Panc1 (cell line): Measurements from ENCODE around the gene D2HGDH. TPM values are rescaled to one million over a fixed set of nuclear protein-coding genes. Genes with fewer than 3 reads are reported as not detected.

Experiments used
- ATAC-seq: fragments of 200-7000 bp; cut with Tn5 transposase; 2 replicates; pipeline ENCODE4 v1.9.1; 2020; ENCODE audit warnings: mild to moderate bottlenecking, moderate library complexity
- BruUV-seq: library from RNA; stranded (reverse); fragments of 400-500 nt; replicated peaks from 2 replicates; lab custom pipeline; 2021; lab: Mats Ljungman, UMichigan
- CTCF ChIA-PET: fragments of 300-600 bp; sonication (Branson Sonifier 250); formaldehyde crosslinking; loops from one replicate; lab custom pipeline; 2022; ENCODE audit warnings: antibody characterized with exemption; lab: Charles Lee
- POLR2A ChIA-PET: fragments of 300-600 bp; sonication (Branson Sonifier 250); formaldehyde crosslinking; loops from one replicate; lab custom pipeline; 2022; ENCODE audit warnings: antibody characterized with exemption; lab: Charles Lee
- DNase-seq: peaks from one replicate; pipeline ENCODE4 v3.0.0-alpha.2; 2010; ENCODE audit warnings: low read depth, low spot score
- H3K27ac ChIP-seq: 2 replicates; pipeline ENCODE4 v1.5.1; 2011; ENCODE audit warnings: mild to moderate bottlenecking, low read length, inconsistent platforms
- H3K27me3 ChIP-seq: fragments of 200-500 bp; sonication (Bioruptor generic); 2 replicates; pipeline ENCODE4 v1.6.0; 2014; ENCODE audit warnings: low read length, inconsistent platforms; ENCODE audit not compliant: control insufficient read depth, insufficient read depth
- H3K36me3 ChIP-seq: fragments of 200-500 bp; sonication (Bioruptor generic); 2 replicates; pipeline ENCODE4 v1.5.1; 2014; ENCODE audit warnings: inconsistent platforms, mild to moderate bottlenecking, low read length, moderate library complexity; ENCODE audit not compliant: control insufficient read depth, insufficient read depth
- H3K4me1 ChIP-seq: 2 replicates; pipeline ENCODE4 v1.5.1; 2011; ENCODE audit warnings: inconsistent platforms, mild to moderate bottlenecking, low read length, moderate library complexity; ENCODE audit not compliant: control insufficient read depth, insufficient read depth
- H3K4me3 ChIP-seq, 2 experiments: 2 replicates each; pipeline ENCODE4 v1.5.1; 2011 to 2012; ENCODE audit warnings: low read depth in 2 of 2, low read length in 2 of 2, mild to moderate bottlenecking in 2 of 2, inconsistent platforms in 1 of 2, moderate library complexity in 1 of 2
- H3K9me3 ChIP-seq: fragments of 200-500 bp; sonication (Bioruptor generic); 2 replicates; pipeline ENCODE4 v1.5.1; 2014; ENCODE audit warnings: low read depth, mild to moderate bottlenecking, inconsistent platforms, low read length, moderate library complexity; ENCODE audit not compliant: control insufficient read depth, insufficient read depth
- POLR2AphosphoS5 ChIP-seq: IDR thresholded peaks from 2 replicates; pipeline ENCODE4 v1.6.1; 2012; ENCODE audit warnings: mild to moderate bottlenecking, low read depth, low read length, moderate library complexity
- SIN3A ChIP-seq: IDR thresholded peaks from 2 replicates; pipeline ENCODE4 v1.6.1; 2012; ENCODE audit warnings: low read depth, mild to moderate bottlenecking, low read length, moderate library complexity, borderline replicate concordance; ENCODE audit not compliant: insufficient read depth
- TCF7L2 ChIP-seq: IDR thresholded peaks from 2 replicates; pipeline ENCODE4 v1.6.1; 2011; ENCODE audit warnings: mild to moderate bottlenecking, low read depth, low read length, inconsistent platforms
- in situ Hi-C: cut with HindIII; loops from 2 replicates; pipeline ENCODE4 v1.10.0; 2016; ENCODE audit warnings: low sequenced_read_pairs, low pct_unique_long_range_greater_than_20kb
- intact Hi-C: fragments of 100-400 bp; cut with micrococcal nuclease; formaldehyde crosslinking; loops from one replicate; pipeline ENCODE4 v1.10.0; 2022; ENCODE audit not compliant: unreplicated experiment
- total RNA-seq: library from RNA; stranded (reverse); gene quantifications from one replicate; pipeline ENCODE4 v1.2.1, GENCODE V29; 2021; ENCODE audit not compliant: unreplicated experiment
- TF ChIP-seq, protein P1 (sequence below): fragments of 450-650 bp; IDR thresholded peaks from 2 replicates; pipeline ENCODE4 v1.5.1; 2017; ENCODE audit warnings: mild to moderate bottlenecking
- TF ChIP-seq, protein P2 (sequence below), 2 experiments: IDR thresholded peaks; 2 replicates each; pipeline ENCODE4 v1.6.1; 2011 to 2012; ENCODE audit warnings: low read depth in 2 of 2, control low read depth in 1 of 2, low read length in 1 of 2, mild to moderate bottlenecking in 1 of 2, moderate library complexity in 1 of 2; ENCODE audit not compliant: insufficient read depth in 1 of 2

Gene D2HGDH
- total RNA-seq, 1 experiment from 2014 or later, result 53.0 TPM

DNA sequence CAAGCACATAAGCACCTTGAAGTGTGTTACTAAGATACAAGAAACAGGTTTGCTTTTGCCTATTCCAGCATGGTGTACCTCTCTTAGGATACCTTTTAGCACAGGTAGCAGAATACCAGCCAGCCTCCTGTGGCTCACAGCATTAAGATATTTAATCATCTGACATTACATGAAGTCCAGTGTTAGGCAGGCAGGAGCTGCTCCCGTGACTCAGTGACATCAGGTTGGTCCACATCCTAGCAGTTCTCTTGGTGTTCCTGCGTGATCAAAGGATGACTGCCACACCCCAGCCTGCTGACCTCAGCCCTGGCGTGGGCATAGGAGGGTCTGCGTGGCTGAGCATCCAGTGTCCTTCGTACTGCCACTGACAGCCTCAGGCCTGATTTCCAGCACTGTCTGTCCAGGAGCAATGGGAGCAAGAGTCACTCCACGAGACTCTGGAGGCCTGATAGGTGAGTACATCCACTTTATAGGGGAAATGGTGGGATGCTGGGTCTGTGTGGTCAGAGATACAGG is 44.2 kb upstream of the D2HGDH start:
- Histone ChIP-seq H3K4me1 (peaks cover 13% of the 10 kb centered on the region), H3K36me3 (0 out of 2 replicates have a peak, but pooled peaks cover 6% of the 10 kb centered on the region), H3K27ac (no peak overlapping the region), H3K9me3 (no peaks in the 10 kb centered on the region), H3K4me3 (no peak overlapping the region), H3K27me3 (no peaks in the 10 kb centered on the region)
- intact Hi-C loops (no loop called here), in situ Hi-C loops (no loop called here)
- CTCF ChIA-PET, result no interaction called here
- TF ChIP-seq, protein P1, sequence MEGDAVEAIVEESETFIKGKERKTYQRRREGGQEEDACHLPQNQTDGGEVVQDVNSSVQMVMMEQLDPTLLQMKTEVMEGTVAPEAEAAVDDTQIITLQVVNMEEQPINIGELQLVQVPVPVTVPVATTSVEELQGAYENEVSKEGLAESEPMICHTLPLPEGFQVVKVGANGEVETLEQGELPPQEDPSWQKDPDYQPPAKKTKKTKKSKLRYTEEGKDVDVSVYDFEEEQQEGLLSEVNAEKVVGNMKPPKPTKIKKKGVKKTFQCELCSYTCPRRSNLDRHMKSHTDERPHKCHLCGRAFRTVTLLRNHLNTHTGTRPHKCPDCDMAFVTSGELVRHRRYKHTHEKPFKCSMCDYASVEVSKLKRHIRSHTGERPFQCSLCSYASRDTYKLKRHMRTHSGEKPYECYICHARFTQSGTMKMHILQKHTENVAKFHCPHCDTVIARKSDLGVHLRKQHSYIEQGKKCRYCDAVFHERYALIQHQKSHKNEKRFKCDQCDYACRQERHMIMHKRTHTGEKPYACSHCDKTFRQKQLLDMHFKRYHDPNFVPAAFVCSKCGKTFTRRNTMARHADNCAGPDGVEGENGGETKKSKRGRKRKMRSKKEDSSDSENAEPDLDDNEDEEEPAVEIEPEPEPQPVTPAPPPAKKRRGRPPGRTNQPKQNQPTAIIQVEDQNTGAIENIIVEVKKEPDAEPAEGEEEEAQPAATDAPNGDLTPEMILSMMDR, result no peak
- no peak for TF ChIP-seq POLR2AphosphoS5
- TF ChIP-seq, protein P2, sequence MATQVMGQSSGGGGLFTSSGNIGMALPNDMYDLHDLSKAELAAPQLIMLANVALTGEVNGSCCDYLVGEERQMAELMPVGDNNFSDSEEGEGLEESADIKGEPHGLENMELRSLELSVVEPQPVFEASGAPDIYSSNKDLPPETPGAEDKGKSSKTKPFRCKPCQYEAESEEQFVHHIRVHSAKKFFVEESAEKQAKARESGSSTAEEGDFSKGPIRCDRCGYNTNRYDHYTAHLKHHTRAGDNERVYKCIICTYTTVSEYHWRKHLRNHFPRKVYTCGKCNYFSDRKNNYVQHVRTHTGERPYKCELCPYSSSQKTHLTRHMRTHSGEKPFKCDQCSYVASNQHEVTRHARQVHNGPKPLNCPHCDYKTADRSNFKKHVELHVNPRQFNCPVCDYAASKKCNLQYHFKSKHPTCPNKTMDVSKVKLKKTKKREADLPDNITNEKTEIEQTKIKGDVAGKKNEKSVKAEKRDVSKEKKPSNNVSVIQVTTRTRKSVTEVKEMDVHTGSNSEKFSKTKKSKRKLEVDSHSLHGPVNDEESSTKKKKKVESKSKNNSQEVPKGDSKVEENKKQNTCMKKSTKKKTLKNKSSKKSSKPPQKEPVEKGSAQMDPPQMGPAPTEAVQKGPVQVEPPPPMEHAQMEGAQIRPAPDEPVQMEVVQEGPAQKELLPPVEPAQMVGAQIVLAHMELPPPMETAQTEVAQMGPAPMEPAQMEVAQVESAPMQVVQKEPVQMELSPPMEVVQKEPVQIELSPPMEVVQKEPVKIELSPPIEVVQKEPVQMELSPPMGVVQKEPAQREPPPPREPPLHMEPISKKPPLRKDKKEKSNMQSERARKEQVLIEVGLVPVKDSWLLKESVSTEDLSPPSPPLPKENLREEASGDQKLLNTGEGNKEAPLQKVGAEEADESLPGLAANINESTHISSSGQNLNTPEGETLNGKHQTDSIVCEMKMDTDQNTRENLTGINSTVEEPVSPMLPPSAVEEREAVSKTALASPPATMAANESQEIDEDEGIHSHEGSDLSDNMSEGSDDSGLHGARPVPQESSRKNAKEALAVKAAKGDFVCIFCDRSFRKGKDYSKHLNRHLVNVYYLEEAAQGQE (IDR thresholded peaks at IDR 0.05; ENCODE audit: insufficient read depth in 1 of 2, low read depth in 2 of 2, low read length in 1 of 2), result no peak
- no peak for TF ChIP-seq TCF7L2
- TF ChIP-seq SIN3A, result no peak
- POLR2A ChIA-PET, result no interaction called here
- DNase-seq (no peak), ATAC-seq (no peak)
- BruUV-seq, result no TSS peak

DNA sequence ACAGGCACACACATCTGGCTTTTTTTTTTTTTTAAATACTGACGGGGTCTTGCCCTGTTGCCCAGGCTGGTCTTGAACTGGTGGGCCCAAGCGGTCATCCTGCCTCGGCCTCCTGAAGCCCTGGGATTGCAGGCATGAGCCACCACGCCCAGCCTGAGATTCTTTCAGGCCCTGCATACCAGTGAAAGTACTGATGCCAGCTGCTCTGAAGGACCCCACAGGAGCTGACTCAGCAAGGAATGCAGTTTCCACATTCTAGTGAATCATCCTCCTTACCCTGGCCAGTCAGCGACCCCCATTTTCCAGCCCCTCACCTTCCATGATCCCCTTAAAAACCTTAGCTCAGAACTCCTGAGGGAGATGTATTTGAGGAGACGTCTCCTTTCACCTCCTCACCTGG is 42.0 kb upstream of the D2HGDH start:
- ATAC-seq (no peak), DNase-seq (no peak)
- ChIA-PET POLR2A (no interaction called here), CTCF (no interaction called here)
- Histone ChIP-seq H3K4me3 (no peak overlapping the region), H3K4me1 (peaks cover 7% of the 10 kb centered on the region), H3K36me3 (0 out of 2 replicates have a peak, but pooled peaks cover 6% of the 10 kb centered on the region), H3K27me3 (no peaks in the 10 kb centered on the region), H3K27ac (no peak overlapping the region), H3K9me3 (no peaks in the 10 kb centered on the region)
- TF ChIP-seq POLR2AphosphoS5, result no peak
- no peak for TF ChIP-seq TCF7L2
- no peak for TF ChIP-seq SIN3A
- TF ChIP-seq, protein P1, result no peak
- TF ChIP-seq, protein P2 (IDR thresholded peaks at IDR 0.05; ENCODE audit: insufficient read depth in 1 of 2, low read depth in 2 of 2, low read length in 1 of 2), result no peak
- intact Hi-C loops, result no loop called here
- BruUV-seq, result no TSS peak
- in situ Hi-C loops, result no loop called here
